Measurements from ENCODE around the gene C1orf167. TPM values are rescaled to one million over a fixed set of nuclear protein-coding genes. Genes with fewer than 3 reads are reported as not detected.
A peak's percentile ranks its signal among the peaks of the same experiment; 100 is the strongest.

C1orf167 gene
- total and polyA plus RNA-seq, 4 experiments from 2014 or later, result not detected

GRCh38 chr1:11729498-11730428 lies 32.2 kb upstream of the C1orf167 start:
- no peaks in the 10 kb centered on the region for H3K9me3 ChIP-seq (ENCODE audit: control insufficient read depth in 1 of 2, low read length in 2 of 2)
- no peaks in the 10 kb centered on the region for H3K36me3 Mint-ChIP-seq
- peaks cover 48% of the 10 kb centered on the region for H3K4me1 ChIP-seq (ENCODE audit: insufficient read depth, low read length)
- no peaks in the 10 kb centered on the region for H3K27me3 ChIP-seq (ENCODE audit: insufficient read depth, low read length)
- no peaks in the 10 kb centered on the region for H3K27me3 Mint-ChIP-seq
- peak overlapping the region in 1 of 2 donors; percentile 48 for H3K4me3 ChIP-seq (ENCODE audit: low read length in 2 of 2)
- H3K27ac Mint-ChIP-seq, result peak overlapping the region in 6 of 7 donors; percentile 32 to 91 (median 82)
- H3K27ac ChIP-seq (ENCODE audit: low read depth, low read length), result no peak overlapping the region
- peaks cover 0 to 2% (median 0%) of the 10 kb centered on the region in 8 donors for H3K9me3 Mint-ChIP-seq
- intact Hi-C loops (cut with micrococcal nuclease), result loop anchor here (1.0 to 5.0 kb wide), 2 partner anchors 10 to 47 kb away; partner anchors contain the start of gene MAD2L2
- peak overlapping the region; percentile 74 to 97 (median 84) for H3K4me3 Mint-ChIP-seq
- peaks cover 25 to 58% (median 35%) of the 10 kb centered on the region in 4 donors for H3K4me1 Mint-ChIP-seq
- peak in 1 of 5 donors; percentile 12 for DNase-seq
- POLR2A ChIA-PET (ENCODE audit: partially characterized antibody), result interaction anchor here (0.8 to 2.1 kb wide), 8 partner anchors 10 to 178 kb away, joined by 3 to 24 read pairs (median 6); partner anchors contain the start of genes CLCN6 and FBXO6
- CTCF ChIA-PET (ENCODE audit: partially characterized antibody), result interaction anchor here (1.1 to 1.9 kb wide), 3 partner anchors 10 to 84 kb away, joined by 3 to 14 read pairs (median 5); no protein-coding TSS in a partner anchor
- no peaks in the 10 kb centered on the region for H3K36me3 ChIP-seq (ENCODE audit: insufficient read depth, low read length)

- peaks cover 26 to 56% (median 36%) of the 10 kb centered on the region in 4 donors for H3K4me1 Mint-ChIP-seq
- Histone ChIP-seq H3K36me3 (ENCODE audit: insufficient read depth, low read length) (no peaks in the 10 kb centered on the region), H3K4me3 (ENCODE audit: low read length in 2 of 2) (peak overlapping the region in 1 of 2 donors; percentile 48), H3K27me3 (ENCODE audit: insufficient read depth, low read length) (no peaks in the 10 kb centered on the region), H3K27ac (ENCODE audit: low read depth, low read length) (peak overlapping the region; percentile 25), H3K9me3 (ENCODE audit: control insufficient read depth in 1 of 2, low read length in 2 of 2) (no peaks in the 10 kb centered on the region), H3K4me1 (ENCODE audit: insufficient read depth, low read length) (peaks cover 48% of the 10 kb centered on the region)
- DNase-seq, result peak; percentile 49 to 74 (median 63)
- CTCF ChIA-PET (ENCODE audit: partially characterized antibody), result interaction anchor here (1.1 to 1.9 kb wide), 3 partner anchors 11 to 85 kb away, joined by 3 to 14 read pairs (median 5); no protein-coding TSS in a partner anchor
- peak overlapping the region; percentile 58 to 91 (median 85) for H3K27ac Mint-ChIP-seq
- intact Hi-C loops (cut with micrococcal nuclease), result loop anchor here (1.0 to 5.0 kb wide), 2 partner anchors 11 to 48 kb away; partner anchors contain the start of gene MAD2L2
- no peaks in the 10 kb centered on the region for H3K27me3 Mint-ChIP-seq
- no peaks in the 10 kb centered on the region for H3K36me3 Mint-ChIP-seq
- POLR2A ChIA-PET (ENCODE audit: partially characterized antibody), result interaction anchor here (0.8 to 2.1 kb wide), 8 partner anchors 11 to 178 kb away, joined by 3 to 24 read pairs (median 6); partner anchors contain the start of genes CLCN6 and FBXO6
- peak overlapping the region; percentile 74 to 97 (median 84) for H3K4me3 Mint-ChIP-seq
- H3K9me3 Mint-ChIP-seq, result peaks cover 0 to 2% (median 0%) of the 10 kb centered on the region in 8 donors
Measured at GRCh38 chr1:11730429-11730891, 31.5 kb upstream of the C1orf167 start.

GRCh38 chr1:11731691-11732283 lies 30.2 kb upstream of the C1orf167 start:
- H3K9me3 Mint-ChIP-seq, result peaks cover 0 to 2% (median 0%) of the 10 kb centered on the region in 8 donors
- intact Hi-C loops (cut with micrococcal nuclease), result loop anchor here (5.0 kb wide), 1 partner anchor 49 kb away; the partner anchor contains the start of gene MAD2L2
- peaks cover 0 to 2% of the 10 kb centered on the region in 2 donors for H3K36me3 Mint-ChIP-seq
- Histone ChIP-seq H3K36me3 (ENCODE audit: insufficient read depth, low read length) (no peaks in the 10 kb centered on the region), H3K9me3 (ENCODE audit: control insufficient read depth in 1 of 2, low read length in 2 of 2) (no peaks in the 10 kb centered on the region), H3K27ac (ENCODE audit: low read depth, low read length) (no peak overlapping the region), H3K4me3 (ENCODE audit: low read length in 2 of 2) (no peak overlapping the region), H3K27me3 (ENCODE audit: insufficient read depth, low read length) (no peaks in the 10 kb centered on the region), H3K4me1 (ENCODE audit: insufficient read depth, low read length) (peaks cover 49% of the 10 kb centered on the region)
- H3K4me3 Mint-ChIP-seq, result peak overlapping the region in 7 of 8 donors; percentile 48 to 97 (median 77)
- H3K4me1 Mint-ChIP-seq, result peaks cover 25 to 64% (median 37%) of the 10 kb centered on the region in 4 donors
- DNase-seq, result no peak
- POLR2A ChIA-PET (ENCODE audit: partially characterized antibody), result interaction anchor here (1.2 to 2.1 kb wide), 4 partner anchors 9 to 178 kb away, joined by 3 to 24 read pairs (median 10); no protein-coding TSS in a partner anchor
- no peaks in the 10 kb centered on the region for H3K27me3 Mint-ChIP-seq
- CTCF ChIA-PET (ENCODE audit: partially characterized antibody), result interaction anchor here (1.9 kb wide), 1 partner anchor 12 kb away, joined by 14 read pairs; no protein-coding TSS in a partner anchor
- peak overlapping the region; percentile 37 to 88 (median 68) for H3K27ac Mint-ChIP-seq

- Histone ChIP-seq H3K36me3 (ENCODE audit: insufficient read depth, low read length) (no peaks in the 10 kb centered on the region), H3K9me3 (ENCODE audit: control insufficient read depth in 1 of 2, low read length in 2 of 2) (no peaks in the 10 kb centered on the region), H3K27me3 (ENCODE audit: insufficient read depth, low read length) (no peaks in the 10 kb centered on the region), H3K27ac (ENCODE audit: low read depth, low read length) (no peak overlapping the region), H3K4me1 (ENCODE audit: insufficient read depth, low read length) (peaks cover 61% of the 10 kb centered on the region), H3K4me3 (ENCODE audit: low read length in 2 of 2) (no peak overlapping the region)
- H3K4me1 Mint-ChIP-seq, result peaks cover 36 to 77% (median 51%) of the 10 kb centered on the region in 4 donors
- intact Hi-C loops (cut with micrococcal nuclease), result loop anchor here (5.0 kb wide), 1 partner anchor 51 kb away; the partner anchor contains the start of gene MAD2L2
- H3K4me3 Mint-ChIP-seq, result no peak overlapping the region
- ChIA-PET CTCF (ENCODE audit: partially characterized antibody) (no interaction called here), POLR2A (ENCODE audit: partially characterized antibody) (no interaction called here)
- H3K27ac Mint-ChIP-seq, result peak overlapping the region in 1 of 7 donors; percentile 55
- peaks cover 0 to 2% of the 10 kb centered on the region in 2 donors for H3K36me3 Mint-ChIP-seq
- H3K9me3 Mint-ChIP-seq, result peaks cover 0 to 2% (median 0%) of the 10 kb centered on the region in 8 donors
- no peak for DNase-seq
- no peaks in the 10 kb centered on the region for H3K27me3 Mint-ChIP-seq
Measured at GRCh38 chr1:11733306-11733705, 28.7 kb upstream of the C1orf167 start.

- Mint-ChIP-seq H3K36me3 (peaks cover 0 to 2% of the 10 kb centered on the region in 2 donors), H3K4me1 (peaks cover 36 to 81% (median 54%) of the 10 kb centered on the region in 4 donors), H3K4me3 (peak overlapping the region; percentile 89 to 97 (median 92)), H3K27me3 (no peaks in the 10 kb centered on the region), H3K27ac (peak overlapping the region; percentile 44 to 93 (median 87)), H3K9me3 (no peaks in the 10 kb centered on the region)
- peak overlapping the region in 1 of 2 donors; percentile 84 for H3K4me3 ChIP-seq (ENCODE audit: low read length in 2 of 2)
- H3K9me3 ChIP-seq (ENCODE audit: control insufficient read depth in 1 of 2, low read length in 2 of 2), result no peaks in the 10 kb centered on the region
- POLR2A ChIA-PET (ENCODE audit: partially characterized antibody), result interaction anchor here (0.8 to 4.4 kb wide), 10 partner anchors 9 to 494 kb away, joined by 3 to 31 read pairs (median 4); partner anchors contain the start of genes FBXO44, FBXO6 and UBIAD1
- CTCF ChIA-PET (ENCODE audit: partially characterized antibody), result interaction anchor here (0.8 to 3.6 kb wide), 6 partner anchors 8 to 92 kb away, joined by 3 to 20 read pairs (median 6); partner anchors contain the start of gene FBXO6
- peak overlapping the region; percentile 81 for H3K27ac ChIP-seq (ENCODE audit: low read depth, low read length)
- no peaks in the 10 kb centered on the region for H3K27me3 ChIP-seq (ENCODE audit: insufficient read depth, low read length)
- H3K36me3 ChIP-seq (ENCODE audit: insufficient read depth, low read length), result no peaks in the 10 kb centered on the region
- DNase-seq, result no peak
- intact Hi-C loops (cut with micrococcal nuclease), result no loop called here
- peaks cover 60% of the 10 kb centered on the region for H3K4me1 ChIP-seq (ENCODE audit: insufficient read depth, low read length)
Measured at GRCh38 chr1:11735531-11735853, 26.5 kb upstream of the C1orf167 start.

GRCh38 chr1:11735854-11736745 lies 25.9 kb upstream of the C1orf167 start, which contains the start of gene AGTRAP:
Gene AGTRAP (plus strand): TSS chr1:11736136. CDS start chr1:11736209, 73 bp downstream.
- Histone ChIP-seq H3K36me3 (ENCODE audit: insufficient read depth, low read length) (no peaks in the 10 kb centered on the region), H3K9me3 (ENCODE audit: control insufficient read depth in 1 of 2, low read length in 2 of 2) (no peaks in the 10 kb centered on the region), H3K4me1 (ENCODE audit: insufficient read depth, low read length) (peaks cover 60% of the 10 kb centered on the region), H3K27ac (ENCODE audit: low read depth, low read length) (peak within 1 kb of the TSS; percentile 81), H3K4me3 (ENCODE audit: low read length in 2 of 2) (peak within 1 kb of the TSS; percentile 84 to 93), H3K27me3 (ENCODE audit: insufficient read depth, low read length) (no peaks in the 10 kb centered on the region)
- Mint-ChIP-seq H3K4me1 (peaks cover 39 to 81% (median 56%) of the 10 kb centered on the region in 4 donors), H3K27me3 (no peaks in the 10 kb centered on the region), H3K4me3 (peak within 1 kb of the TSS; percentile 89 to 97 (median 92)), H3K9me3 (no peaks in the 10 kb centered on the region), H3K27ac (peak within 1 kb of the TSS; percentile 44 to 93 (median 87)), H3K36me3 (peaks cover 0 to 2% of the 10 kb centered on the region in 2 donors)
- ChIA-PET CTCF (ENCODE audit: partially characterized antibody) (interaction anchor here (0.8 to 3.6 kb wide), 8 partner anchors 8 to 92 kb away, joined by 3 to 20 read pairs (median 3); partner anchors contain the start of gene FBXO6), POLR2A (ENCODE audit: partially characterized antibody) (interaction anchor here (0.6 to 4.4 kb wide), 13 partner anchors 8 to 723 kb away, joined by 3 to 31 read pairs (median 4); partner anchors contain the start of genes CLCN6, FBXO44, FBXO6 and MTHFR)
- intact Hi-C loops (cut with micrococcal nuclease), result loop anchor here (2.0 kb wide), 2 partner anchors 17 to 71 kb away; partner anchors contain the start of gene CLCN6
- DNase-seq, result peak; percentile 77 to 89 (median 79)
